A673 (cell line): ENCODE measurements around the gene SMARCE1. TPM values are rescaled to one million over a fixed set of nuclear protein-coding genes. Genes with fewer than 3 reads are reported as not detected.

Experiments used
- BruUV-seq: library from RNA; stranded (reverse); fragments of 400-500 nt; replicated peaks from 2 replicates; lab custom pipeline; 2021; lab: Mats Ljungman, UMichigan
- CTCF ChIA-PET: fragments of 300-600 bp; sonication (Branson Sonifier 250); formaldehyde crosslinking; loops from one replicate; lab custom pipeline; 2022; ENCODE audit warnings: antibody characterized with exemption; lab: Charles Lee
- POLR2A ChIA-PET: fragments of 300-600 bp; sonication (Branson Sonifier 250); formaldehyde crosslinking; loops from one replicate; lab custom pipeline; 2022; ENCODE audit warnings: antibody characterized with exemption; ENCODE audit not compliant: low non-redundant PET; lab: Charles Lee
- DNase-seq: peaks from one replicate; pipeline ENCODE4 v3.0.0-alpha.2; 2015; ENCODE audit warnings: low spot score
- H3K27ac ChIP-seq: fragments of 200-600 bp; sonication (generic); 2 replicates; pipeline ENCODE4 v1.5.1; 2016; ENCODE audit warnings: mixed run types, low read depth, mild to moderate bottlenecking, mixed read lengths, antibody characterized with exemption, low read length; ENCODE audit not compliant: poor library complexity, severe bottlenecking
- H3K27me3 ChIP-seq: fragments of 200-600 bp; sonication (generic); replicated peaks from 2 replicates; pipeline ENCODE4 v1.6.1; 2017; ENCODE audit warnings: mixed run types, low read depth, mild to moderate bottlenecking, mixed read lengths, antibody characterized with exemption, low read length; ENCODE audit not compliant: insufficient read depth, poor library complexity
- H3K36me3 ChIP-seq: fragments of 200-600 bp; sonication (generic); 2 replicates; pipeline ENCODE4 v1.6.1; 2016; ENCODE audit warnings: mixed run types, mild to moderate bottlenecking, mixed read lengths, antibody characterized with exemption, low read length; ENCODE audit not compliant: insufficient read depth, poor library complexity, severe bottlenecking
- H3K4me1 ChIP-seq: fragments of 200-600 bp; sonication (generic); 2 replicates; pipeline ENCODE4 v1.6.1; 2017; ENCODE audit warnings: mixed run types, mild to moderate bottlenecking, mixed read lengths, antibody characterized with exemption, low read length; ENCODE audit not compliant: insufficient read depth, poor library complexity, severe bottlenecking
- H3K4me3 ChIP-seq: fragments of 200-600 bp; sonication (generic); 2 replicates; pipeline ENCODE4 v1.5.1; 2016; ENCODE audit warnings: low read depth, mixed run types, mild to moderate bottlenecking, mixed read lengths, low read length; ENCODE audit not compliant: poor library complexity, severe bottlenecking
- H3K9me3 ChIP-seq: fragments of 200-600 bp; sonication (generic); 2 replicates; pipeline ENCODE4 v1.6.1; 2016; ENCODE audit warnings: mixed run types, low read depth, mild to moderate bottlenecking, mixed read lengths, antibody characterized with exemption, low read length; ENCODE audit not compliant: poor library complexity, severe bottlenecking
- EZH2 ChIP-seq: fragments of 200-600 bp; sonication (generic); IDR thresholded peaks from 2 replicates; pipeline ENCODE4 v1.6.1; 2017; ENCODE audit warnings: borderline replicate concordance, low read depth, mild to moderate bottlenecking, mixed read lengths, antibody characterized with exemption, low read length; ENCODE audit not compliant: poor library complexity, severe bottlenecking
- intact Hi-C: fragments of 100-400 bp; cut with micrococcal nuclease; formaldehyde crosslinking; loops from one replicate; pipeline ENCODE4 v1.10.0; 2022; ENCODE audit not compliant: unreplicated experiment
- total RNA-seq: library from RNA; stranded (reverse); gene quantifications from 2 replicates; pipeline ENCODE4 v1.2.3, GENCODE V29; 2021
- TF ChIP-seq, protein P1 (sequence below): fragments of 300-800, 200-600 bp; sonication (generic); conservative IDR thresholded peaks from 2 replicates; pipeline ENCODE4 v1.5.1; 2017; ENCODE audit warnings: low read depth, mild to moderate bottlenecking, antibody characterized with exemption, low read length, moderate library complexity, mixed read lengths

The SMARCE1 gene
- total RNA-seq, 1 experiment from 2014 or later = 91.4 TPM

DNA sequence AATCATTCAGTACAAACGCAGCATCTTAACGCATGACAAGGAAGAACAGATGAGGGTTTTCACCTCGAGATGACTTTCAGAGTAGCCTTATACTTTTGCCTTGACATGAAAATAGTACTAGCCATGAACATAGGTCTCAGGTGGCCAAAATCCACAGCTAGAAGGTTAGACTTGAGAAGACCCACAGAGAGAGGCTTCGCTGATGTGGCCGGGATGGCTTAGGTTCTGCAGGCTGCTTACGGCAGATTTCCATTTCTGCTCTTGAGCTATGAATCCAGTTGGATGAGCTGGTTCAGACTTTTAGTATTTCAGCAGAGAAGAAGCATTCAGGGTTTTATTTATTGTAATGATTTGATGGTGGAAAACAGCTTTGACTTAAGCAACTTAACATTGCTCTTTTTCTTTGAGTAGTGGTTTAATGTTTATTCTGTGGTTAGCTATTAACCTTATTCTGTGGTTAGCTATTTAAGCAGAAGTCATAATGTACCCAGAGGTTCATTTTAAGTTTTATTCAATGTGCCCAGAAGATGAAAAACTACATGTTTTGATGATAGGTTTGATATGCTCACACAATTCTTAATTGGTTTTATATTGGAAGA lies 48.4 kb upstream of the SMARCE1 start:
- H3K27me3 ChIP-seq = no peaks in the 10 kb centered on the region
- no TSS peak for BruUV-seq
- intact Hi-C loops = no loop called here

DNA sequence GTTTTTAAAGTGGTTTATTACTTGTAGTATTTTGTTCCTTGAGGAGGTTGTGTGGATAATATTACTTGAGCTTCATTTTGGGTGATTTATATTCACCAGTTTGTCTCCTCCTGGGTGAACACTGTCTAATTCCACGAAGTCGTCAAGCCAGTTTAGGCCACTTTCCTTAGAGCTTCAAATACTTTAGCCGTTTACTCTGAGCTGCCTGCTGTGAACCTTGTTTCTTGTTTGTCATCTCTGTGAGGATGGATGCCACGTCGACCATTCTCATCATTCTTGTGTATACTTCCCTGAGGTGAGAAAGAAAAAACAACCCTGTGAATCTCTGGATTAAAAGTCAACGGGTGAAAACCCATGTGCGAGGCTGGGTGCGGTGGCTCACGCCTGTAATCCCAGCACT lies 47.0 kb upstream of the SMARCE1 start:
- no peaks in the 10 kb centered on the region for H3K36me3 ChIP-seq
- no peak overlapping the region for H3K4me3 ChIP-seq
- no peaks in the 10 kb centered on the region for H3K4me1 ChIP-seq
- intact Hi-C loops = no loop called here
- no peak for DNase-seq
- H3K9me3 ChIP-seq = no peaks in the 10 kb centered on the region
- ChIA-PET POLR2A (no interaction called here), CTCF (no interaction called here)
- H3K27ac ChIP-seq = no peak overlapping the region
- H3K27me3 ChIP-seq = no peaks in the 10 kb centered on the region
- no peak for TF ChIP-seq EZH2
- TF ChIP-seq, protein P1, sequence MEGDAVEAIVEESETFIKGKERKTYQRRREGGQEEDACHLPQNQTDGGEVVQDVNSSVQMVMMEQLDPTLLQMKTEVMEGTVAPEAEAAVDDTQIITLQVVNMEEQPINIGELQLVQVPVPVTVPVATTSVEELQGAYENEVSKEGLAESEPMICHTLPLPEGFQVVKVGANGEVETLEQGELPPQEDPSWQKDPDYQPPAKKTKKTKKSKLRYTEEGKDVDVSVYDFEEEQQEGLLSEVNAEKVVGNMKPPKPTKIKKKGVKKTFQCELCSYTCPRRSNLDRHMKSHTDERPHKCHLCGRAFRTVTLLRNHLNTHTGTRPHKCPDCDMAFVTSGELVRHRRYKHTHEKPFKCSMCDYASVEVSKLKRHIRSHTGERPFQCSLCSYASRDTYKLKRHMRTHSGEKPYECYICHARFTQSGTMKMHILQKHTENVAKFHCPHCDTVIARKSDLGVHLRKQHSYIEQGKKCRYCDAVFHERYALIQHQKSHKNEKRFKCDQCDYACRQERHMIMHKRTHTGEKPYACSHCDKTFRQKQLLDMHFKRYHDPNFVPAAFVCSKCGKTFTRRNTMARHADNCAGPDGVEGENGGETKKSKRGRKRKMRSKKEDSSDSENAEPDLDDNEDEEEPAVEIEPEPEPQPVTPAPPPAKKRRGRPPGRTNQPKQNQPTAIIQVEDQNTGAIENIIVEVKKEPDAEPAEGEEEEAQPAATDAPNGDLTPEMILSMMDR = no peak
- no TSS peak for BruUV-seq

More for the DNA sequence above, 48.4 kb upstream of the SMARCE1 start:
- CTCF ChIA-PET = no interaction called here
- DNase-seq = no peak
- Histone ChIP-seq H3K9me3 (no peaks in the 10 kb centered on the region), H3K4me1 (no peaks in the 10 kb centered on the region), H3K27ac (no peak overlapping the region), H3K36me3 (no peaks in the 10 kb centered on the region), H3K4me3 (no peak overlapping the region)
- TF ChIP-seq, protein P1 = no peak
- no peak for TF ChIP-seq EZH2
- POLR2A ChIA-PET = no interaction called here

DNA sequence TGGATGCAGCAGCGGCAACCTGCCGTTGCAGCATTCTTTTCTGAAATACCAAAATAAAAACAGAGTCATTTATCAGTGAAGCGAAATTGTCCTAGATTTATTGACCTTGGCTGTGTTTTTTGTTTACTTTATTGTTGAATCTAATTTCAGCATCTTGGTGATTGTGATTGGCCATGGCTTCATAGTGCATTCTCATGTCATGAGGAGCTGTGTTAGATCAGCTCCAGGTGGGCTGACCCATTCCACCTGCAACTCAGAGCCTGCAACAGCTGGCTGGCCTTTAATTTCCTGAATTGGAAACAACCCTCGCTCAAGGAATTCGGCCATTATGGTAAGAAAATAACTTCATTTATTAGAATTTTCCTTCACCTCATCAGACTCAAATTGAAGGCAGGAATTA lies 39.5 kb upstream of the SMARCE1 start:
- ChIA-PET CTCF (no interaction called here), POLR2A (no interaction called here)
- no peak overlapping the region for H3K27ac ChIP-seq
- H3K36me3 ChIP-seq = no peaks in the 10 kb centered on the region
- H3K4me3 ChIP-seq = no peak overlapping the region
- no TSS peak for BruUV-seq
- DNase-seq = no peak
- intact Hi-C loops = no loop called here
- TF ChIP-seq, protein P1 = no peak
- TF ChIP-seq EZH2 = no peak
- no peaks in the 10 kb centered on the region for H3K27me3 ChIP-seq
- no peaks in the 10 kb centered on the region for H3K4me1 ChIP-seq
- no peaks in the 10 kb centered on the region for H3K9me3 ChIP-seq
